HepG2 (cell line): ENCODE results near the gene BOLA2B.
"Not testable (repeated sequence)": the region's sequence is repeated elsewhere in the genome, so short reads cannot be mapped to it uniquely, and the experiment has no call there.

Experiments used
- BRCA1 ChIP-seq: sonication (generic); formaldehyde crosslinking; IDR thresholded peaks from 2 replicates; pipeline ENCODE4 v1.4.0; 2020; ENCODE audit warnings: missing genetic modification reagents
- CREM ChIP-seq, 2 experiments: sonication (generic) in 1 of 2; formaldehyde crosslinking in 1 of 2; IDR thresholded peaks; 2 replicates each; pipeline versions ENCODE4 v1.4.0 to v1.6.1; 2016 to 2020; ENCODE audit warnings: antibody characterized with exemption in 1 of 2, mild to moderate bottlenecking in 1 of 2, missing genetic modification reagents in 1 of 2
- EZH2 ChIP-seq: conservative IDR thresholded peaks from 2 replicates; pipeline ENCODE4 v1.6.1; 2012; ENCODE audit warnings: mild to moderate bottlenecking, low read depth, low read length, moderate library complexity
- MYNN ChIP-seq: sonication (generic); formaldehyde crosslinking; IDR thresholded peaks from 2 replicates; pipeline ENCODE4 v1.4.0; 2020; ENCODE audit warnings: mild to moderate bottlenecking, low read depth, missing genetic modification reagents
- TCF7 ChIP-seq: sonication (generic); IDR thresholded peaks from 2 replicates; pipeline ENCODE4 v1.6.1; 2016; ENCODE audit warnings: antibody characterized with exemption, low read depth

- TF ChIP-seq BRCA1 (CRISPR knock-in tag); EZH2; MYNN; TCF7; CREM (IDR thresholded peaks at IDR 0.05); CREM (CRISPR knock-in tag; IDR thresholded peaks at IDR 0.05): not testable (repeated sequence)
Measured at GRCh38 chr16:30207063-30207704, 13.7 kb upstream of the BOLA2B start.
